GM19452 (cell line): ENCODE results near the gene CEP170B.
"Not testable (repeated sequence)": the region's sequence is repeated elsewhere in the genome, so short reads cannot be mapped to it uniquely, and the experiment has no call there.

Experiments used
- ATAC-seq: cut with Tn5 transposase; IDR thresholded peaks from one replicate; pipeline ENCODE4 v1.9.1; 2021; ENCODE audit not compliant: unreplicated experiment

Gene CEP170B

DNA sequence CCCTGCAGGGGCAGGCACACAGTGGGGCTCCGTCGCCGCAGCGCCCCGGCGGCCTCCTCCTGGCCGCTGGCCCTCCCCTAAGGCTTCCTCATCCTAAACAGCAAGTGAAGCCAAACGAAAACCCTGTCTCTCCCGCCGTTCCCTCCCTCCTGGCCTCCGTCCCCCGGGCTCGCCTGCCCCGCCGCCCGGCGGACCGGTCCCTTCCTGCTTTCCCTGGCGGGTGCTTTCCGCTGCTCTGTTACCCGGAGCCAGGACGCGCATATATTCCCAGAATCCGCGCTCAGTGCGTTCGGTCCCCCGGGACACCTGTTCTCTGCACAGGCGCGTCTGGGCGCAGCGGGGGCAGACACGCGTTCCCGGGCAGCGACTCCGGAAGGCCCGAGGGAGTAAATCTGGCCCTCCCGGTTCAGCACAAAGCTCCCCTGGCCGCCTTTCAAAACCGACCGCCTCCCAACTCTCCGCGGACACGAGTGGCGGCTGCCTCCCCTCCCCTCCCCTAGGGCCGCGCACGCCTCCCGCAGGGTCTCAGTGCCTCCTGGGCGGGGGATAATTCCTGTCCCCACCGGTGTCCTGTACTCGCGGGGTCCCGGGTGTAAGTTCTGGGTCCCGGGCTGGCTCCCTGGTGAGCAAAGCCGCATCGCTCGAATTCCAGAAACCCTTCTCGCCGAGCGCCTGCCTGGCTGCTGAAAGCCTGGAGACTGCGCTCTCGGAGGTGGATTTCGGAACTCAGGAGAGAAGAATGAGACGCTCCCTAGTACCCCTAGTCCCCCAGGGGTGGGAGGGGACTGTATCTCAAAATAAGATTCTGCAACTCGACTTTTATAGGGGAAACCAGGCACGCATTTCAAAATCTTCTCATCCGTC is 21.4 kb upstream of the CEP170B start:
- ATAC-seq, result no peak

DNA sequence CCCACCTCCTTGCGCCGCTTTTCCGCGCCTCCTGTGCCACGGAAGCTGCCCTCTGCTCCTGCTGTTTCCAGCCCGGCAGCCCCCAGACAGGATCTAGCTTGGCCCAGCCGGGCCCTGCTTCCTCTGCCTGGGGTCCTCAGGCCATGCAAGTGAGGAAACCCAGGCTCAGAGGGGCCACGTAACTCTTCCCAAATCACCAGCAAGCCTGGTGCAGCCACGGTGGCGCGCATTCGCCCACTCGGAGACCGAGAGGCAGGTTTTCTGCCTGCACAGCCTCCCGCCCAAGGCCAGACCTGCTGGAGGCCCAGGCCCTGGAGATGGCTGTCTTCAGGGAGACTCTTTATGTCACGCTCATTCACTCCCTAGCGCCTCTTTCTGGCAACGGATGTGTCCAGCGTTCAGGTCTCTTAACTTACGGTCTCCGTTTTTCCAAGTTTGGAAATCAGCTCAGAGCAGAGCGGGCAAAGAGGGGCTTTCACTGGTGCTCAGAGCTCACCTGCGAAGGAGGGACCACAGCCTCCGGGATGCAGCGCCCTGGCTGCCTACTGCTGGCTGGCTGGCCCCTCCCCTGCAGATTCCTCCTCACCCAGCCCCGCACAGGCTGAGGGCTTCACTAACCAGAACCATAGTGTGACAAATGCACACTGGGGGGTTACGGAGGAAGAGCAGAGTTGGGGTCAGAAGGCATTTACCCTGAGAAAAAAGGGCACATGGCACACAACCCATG is 20.6 kb upstream of the CEP170B start:
- no peak for ATAC-seq

DNA sequence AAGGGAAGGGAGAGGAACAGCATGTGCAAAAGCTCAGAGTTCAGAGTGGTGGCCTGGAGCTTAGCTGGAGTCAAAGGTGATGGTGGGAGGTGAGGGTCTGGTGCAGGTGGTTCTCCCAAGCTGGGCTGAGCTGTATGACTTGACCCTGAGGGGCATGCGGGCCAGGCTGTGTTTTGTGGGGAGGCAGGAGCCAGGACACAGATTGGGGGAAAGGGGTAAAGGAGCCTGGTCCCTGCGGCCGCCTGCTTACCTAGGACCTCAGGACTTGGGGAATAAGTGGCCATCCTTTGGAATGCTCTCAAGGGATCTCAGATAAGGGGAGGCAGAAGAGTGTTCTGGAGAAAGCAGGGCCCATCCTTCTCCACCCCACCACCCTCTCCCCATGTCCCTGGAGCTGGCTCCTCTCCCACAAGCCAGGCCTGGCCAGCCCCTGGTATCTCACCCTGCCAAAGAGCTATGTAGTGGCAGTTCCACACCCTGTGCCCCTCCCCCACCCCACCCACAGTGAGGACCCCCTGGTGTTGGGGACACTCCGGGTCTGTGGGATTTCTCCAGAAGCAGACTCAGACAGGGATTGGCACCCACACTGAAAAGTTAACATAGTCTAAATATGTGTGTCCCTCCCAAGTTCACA is 19.9 kb upstream of the CEP170B start:
- no peak for ATAC-seq

DNA sequence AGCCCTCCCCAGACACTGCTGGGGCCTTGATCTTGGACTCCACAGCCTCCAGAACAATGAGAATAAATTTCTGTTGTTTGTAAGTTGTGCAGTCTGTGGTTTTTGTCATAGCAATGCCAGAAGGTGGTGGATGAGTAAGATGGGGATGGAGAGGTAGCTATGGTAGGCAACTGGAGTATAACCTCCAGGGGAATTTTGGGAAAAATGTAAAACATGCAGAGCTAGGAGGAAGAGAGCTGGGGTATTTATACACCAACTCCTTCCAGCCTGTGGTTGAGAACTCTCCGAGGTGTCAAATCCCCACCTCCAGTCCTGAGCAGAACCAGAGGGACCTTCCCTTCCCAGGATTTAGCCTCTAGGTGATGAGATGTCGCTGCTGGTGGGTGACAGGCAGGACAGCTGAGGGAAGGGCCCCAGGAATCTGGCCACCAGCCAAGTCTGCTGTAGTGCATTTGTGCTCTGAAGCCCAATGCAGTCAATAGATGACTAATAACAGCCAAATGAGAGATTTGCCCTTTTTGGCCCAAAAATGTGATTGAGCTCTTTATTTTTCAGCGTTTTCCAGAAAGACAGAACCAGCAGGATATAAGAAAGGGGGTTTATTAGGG is 19.1 kb upstream of the CEP170B start:
- no peak for ATAC-seq

DNA sequence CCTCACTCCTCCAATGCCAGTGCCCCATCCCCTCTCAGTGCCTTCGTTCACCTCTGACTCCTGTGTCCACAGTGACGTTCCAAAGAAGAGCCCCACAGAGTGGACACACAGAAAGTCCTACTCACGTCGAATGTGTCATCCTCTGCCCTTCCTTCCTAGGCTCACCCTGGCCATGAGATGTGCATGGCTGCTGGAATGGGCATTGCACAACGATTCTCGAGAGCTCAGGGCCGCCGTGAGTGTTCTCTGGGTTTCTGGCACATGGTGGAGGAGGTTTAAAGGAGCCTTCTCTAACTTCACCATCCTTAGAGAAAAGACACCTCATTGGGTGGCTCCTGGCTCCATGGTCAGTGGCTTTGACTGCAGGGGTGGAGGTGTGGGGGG is 12.8 kb upstream of the CEP170B start:
- ATAC-seq, result no peak

DNA sequence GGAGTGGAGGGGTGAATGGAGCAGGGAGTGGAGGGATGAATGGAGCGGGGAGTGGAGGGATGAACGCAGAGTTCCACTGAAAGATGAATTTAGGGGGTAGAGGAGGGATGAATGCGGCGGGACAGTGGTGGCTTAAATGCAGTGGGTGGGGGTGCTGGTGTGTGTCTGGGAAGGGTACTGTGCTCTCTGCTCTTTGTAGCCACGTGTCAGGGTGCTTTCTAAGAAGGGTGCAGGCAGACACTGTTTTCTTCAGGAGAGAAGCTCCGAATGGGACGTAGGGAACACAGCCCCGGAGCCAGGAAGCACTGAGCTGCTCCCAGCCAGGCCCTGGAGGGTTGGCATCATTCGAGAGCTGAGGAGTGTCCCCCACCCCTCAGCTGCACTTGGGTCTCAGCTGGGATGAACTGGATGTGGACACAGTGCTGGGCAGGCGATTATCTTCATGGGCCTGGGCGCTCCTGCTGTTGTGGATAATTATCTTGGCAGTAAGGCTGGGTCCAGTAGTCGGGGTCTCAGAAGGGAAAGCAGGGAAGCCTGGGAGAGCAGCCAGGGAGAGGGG is 9.5 kb upstream of the CEP170B start:
- ATAC-seq, result no peak

DNA sequence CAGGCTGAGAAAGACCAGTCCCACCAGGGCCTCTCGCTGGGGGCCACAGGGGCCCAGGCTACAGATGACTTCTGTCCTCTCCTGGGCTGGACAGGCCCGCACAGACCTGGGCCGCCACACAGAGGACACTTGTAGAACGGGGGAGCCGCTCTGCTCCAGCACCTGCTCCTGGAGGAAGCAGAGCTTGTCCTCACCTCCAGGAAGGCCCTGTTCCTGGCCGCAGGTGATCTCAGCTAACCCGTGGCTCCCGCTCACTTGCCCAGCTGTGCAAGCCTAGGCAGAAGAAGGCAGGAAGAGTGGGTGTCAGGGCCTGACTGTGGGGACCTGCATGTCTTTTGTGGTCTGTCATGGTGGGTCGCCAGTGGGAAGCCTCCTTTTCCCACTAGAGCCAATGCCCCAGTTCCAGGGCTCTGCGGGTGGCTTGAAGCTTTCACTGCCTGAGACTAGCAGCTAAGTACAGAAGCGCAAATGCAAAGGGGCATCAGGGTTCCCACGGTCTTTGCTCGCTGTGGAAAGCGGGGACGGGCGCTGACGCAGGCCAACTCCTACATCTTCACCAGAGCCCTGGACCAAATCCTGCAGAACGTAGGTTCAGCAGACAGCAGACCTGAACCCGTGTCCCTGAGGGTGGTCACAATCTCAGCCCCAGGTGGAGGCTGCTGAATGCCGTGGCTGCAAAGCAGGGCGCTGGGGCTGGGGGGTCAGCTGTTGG is 8.8 kb upstream of the CEP170B start:
- ATAC-seq, result no peak

DNA sequence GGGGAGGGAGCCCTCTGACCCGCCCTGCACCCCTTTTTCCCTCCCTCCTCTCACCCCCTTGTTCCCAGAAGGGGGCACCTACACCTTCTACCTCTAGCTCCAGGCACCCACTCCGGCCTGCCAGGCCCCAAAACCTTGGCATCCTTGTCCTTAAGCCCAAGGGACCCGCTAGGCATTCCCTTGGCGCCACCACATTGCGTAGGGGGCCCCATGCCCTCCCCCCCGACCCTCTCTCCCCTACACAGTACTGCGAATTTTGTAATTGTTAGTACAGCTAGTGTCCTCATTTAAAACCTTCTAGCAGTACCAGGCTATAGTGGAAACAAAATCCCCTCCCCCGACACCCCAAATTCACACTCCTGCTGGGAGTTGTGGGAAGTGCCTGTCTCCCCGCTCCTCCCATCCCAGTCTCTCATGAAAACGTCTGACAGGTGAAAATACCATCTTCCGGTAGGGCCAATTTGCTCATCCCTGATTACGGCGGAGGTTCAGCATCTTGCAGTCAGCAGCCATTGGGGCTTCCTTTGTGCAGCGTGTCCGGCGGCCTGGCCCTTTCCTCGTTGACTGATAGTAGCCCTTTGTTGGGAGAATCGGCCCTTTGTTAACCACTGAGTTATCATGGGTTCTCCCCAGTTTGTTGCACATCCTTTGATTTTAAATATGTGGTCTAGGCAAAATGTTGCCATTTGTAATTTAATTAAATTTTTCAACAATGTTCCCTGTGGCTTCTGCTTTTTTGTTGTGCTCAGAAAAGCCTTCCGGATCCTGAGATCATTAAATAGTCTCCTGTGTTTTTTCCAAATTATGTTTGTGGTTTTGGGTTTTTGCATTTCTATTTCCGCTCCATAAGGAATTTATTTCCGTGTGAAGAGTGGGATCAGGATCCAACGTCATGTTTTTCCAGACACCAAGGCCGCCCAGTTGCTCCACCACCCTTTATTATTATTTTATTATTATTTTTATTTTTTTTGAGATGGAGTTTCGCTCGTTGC is 7.9 kb upstream of the CEP170B start:
- no peak for ATAC-seq

DNA sequence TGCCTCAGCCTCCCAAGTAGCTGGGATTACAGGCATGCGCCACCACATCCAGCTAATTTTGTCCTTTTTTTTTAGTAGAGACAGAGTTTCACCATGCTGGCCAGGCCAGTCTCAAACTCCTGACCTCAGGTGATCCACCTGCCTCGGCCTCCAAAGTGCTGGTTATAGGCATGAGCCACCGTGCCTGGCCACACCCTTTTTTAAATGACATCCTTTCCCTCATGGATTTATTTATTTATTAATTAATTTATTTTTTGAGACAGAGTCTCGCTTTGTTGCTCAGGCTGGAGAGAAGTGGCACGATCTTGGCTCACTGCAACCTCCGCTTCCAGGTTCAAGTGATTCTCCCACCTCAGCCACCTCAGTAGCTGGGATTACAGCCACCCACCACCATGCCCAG is 7.1 kb upstream of the CEP170B start:
- ATAC-seq, result not testable (repeated sequence)

DNA sequence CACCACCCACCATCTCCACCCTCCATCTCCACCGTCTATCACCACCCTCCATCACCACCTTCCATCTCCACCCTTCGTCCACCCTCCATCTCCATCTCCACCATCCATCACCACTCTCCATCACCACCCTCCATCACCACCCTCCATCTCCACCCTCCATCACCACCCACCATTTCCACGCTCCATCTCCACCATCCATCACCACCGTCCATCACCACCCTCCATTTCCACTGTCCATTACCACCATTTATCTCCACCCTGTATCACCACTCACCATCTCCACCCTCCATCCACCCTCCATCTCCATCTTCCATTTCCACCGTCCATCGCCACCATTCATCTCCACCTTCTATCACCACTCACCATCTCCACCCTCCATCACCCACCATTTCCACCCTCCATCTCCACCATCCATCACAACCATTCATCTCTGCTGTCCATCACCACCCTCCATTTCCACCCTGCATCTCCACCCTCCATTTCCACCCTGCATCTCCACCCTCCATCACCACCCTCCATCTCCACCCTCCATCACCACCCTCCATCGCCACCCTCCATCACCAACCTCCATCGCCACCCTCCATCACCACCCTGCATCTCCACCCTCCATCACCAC is 6.1 kb upstream of the CEP170B start:
- no peak for ATAC-seq

DNA sequence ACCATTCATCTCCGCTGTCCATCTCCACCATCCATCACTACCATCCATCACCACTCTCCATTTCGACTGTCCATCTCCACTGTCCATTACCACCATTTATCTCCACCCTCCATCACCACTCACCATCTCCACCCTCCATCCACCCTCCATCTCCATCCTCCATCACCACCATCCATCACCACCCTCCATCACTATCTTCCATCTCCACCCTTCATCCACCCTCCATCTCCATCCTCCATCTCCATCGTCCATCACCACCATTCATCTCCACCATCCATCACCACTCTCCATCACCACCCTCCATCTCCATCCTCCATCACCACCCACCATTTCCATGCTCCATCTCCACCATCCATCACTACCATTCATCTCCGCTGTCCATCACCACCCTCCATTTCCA is 5.2 kb upstream of the CEP170B start:
- ATAC-seq, result no peak

DNA sequence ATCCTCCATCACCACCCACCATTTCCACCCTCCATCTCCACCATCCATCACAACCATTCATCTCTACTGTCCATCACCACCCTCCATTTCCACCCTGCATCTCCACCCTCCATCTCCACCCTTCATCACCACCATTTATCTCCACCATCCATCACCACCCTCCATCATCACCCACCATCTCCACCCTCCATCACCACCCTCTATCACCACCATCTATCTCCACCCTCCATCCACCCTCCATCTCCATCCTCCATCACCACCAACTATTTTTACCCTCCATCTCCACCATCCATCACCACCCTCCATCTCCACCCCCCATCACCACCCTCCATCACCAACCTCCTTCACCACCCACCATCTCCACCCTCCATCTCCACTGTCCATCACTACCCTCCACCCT is 4.7 kb upstream of the CEP170B start:
- no peak for ATAC-seq

DNA sequence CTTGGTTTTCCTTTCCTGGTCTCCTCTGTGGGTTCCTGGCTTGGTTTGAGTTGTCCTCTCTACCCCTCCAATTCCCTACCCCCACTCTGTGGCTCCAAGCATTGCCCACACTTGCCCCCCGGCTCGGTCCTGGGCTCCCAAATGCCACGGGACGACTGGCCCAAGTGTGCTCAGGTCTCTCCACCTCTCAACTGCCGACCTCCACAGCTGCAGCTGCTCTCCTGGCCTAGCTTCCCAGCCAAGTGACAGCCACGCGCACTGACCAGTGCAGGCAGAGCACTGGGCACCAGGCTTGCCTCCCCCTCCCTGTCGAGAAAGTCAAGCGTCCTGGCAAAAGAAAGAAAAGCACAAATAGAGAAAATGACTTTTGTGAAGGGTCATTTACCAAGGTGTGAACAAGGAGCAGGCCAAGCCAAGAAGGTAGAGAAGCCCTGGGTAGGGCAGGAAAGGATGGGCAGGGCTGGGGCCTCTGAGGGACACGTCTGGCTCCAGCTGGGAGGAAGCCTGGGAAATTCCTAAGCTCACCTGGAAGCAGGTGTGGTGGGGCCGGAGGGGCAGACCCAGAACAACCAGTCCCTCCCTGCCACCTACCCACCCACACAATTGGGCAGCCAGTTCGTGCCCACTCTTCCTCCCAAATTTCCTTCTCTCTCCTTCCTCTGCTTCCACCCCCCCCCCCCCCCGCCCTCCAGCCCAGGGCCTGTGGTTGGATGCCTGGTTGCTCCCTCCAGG is 1.8 kb upstream of the CEP170B start:
- ATAC-seq, result no peak

DNA sequence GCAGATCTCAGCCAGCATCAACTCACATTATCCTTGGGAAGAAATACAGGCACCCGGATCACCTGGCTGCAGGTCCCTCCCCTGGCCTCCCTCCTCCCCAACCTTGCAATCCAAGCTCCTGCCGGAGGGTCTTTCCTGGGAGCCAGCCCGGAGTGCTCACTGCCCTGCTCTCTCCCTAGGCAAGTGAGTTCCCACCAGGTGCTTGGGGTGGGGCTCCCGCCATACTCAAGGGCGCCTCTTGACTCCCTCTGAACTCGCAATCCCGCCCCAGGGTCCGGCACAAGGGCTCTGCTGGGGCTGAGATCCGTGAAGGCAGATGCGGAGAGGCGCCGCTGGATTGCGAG is 1.2 kb upstream of the CEP170B start:
- ATAC-seq, result no peak

DNA sequence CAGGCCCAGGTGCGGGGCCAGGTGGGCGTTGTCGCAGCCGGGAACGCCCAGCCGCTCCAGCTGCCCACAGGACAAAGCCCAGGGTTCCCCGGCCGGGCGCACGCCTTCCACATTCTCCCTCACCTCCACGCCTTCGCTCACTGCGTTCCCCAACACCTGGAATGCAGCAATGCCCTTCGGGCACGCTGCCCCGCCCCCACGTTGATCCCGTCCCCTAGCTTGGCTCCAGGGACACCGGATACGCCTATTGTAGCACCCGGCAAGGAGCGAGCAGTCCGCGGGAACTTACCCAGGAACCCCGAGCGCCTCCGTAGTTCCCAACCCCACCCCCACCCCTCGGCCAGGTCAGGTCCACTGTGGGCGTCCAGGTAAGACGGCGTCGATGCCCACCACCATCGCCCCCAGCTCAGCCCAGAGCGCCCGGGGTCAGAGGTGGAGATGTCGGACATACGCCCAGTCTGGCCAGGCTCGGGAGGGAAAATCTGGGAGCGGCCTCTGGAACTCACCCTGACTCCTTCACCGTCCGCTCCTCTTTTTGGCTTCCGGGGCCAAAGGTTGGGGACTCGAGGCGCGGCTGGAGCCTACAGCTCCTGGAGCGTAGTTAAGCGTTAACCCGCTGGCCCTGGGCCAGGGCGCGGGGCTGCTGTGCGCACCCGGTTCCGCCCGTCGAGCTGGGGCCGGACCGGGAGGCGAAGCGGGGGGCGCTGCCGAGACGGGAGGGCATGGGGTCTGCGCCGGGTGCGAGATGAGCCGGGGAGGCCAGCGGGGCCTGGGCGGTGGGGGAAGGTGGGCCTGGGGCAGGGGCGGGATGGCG is 594 bp upstream of the CEP170B start:
- no peak for ATAC-seq

DNA sequence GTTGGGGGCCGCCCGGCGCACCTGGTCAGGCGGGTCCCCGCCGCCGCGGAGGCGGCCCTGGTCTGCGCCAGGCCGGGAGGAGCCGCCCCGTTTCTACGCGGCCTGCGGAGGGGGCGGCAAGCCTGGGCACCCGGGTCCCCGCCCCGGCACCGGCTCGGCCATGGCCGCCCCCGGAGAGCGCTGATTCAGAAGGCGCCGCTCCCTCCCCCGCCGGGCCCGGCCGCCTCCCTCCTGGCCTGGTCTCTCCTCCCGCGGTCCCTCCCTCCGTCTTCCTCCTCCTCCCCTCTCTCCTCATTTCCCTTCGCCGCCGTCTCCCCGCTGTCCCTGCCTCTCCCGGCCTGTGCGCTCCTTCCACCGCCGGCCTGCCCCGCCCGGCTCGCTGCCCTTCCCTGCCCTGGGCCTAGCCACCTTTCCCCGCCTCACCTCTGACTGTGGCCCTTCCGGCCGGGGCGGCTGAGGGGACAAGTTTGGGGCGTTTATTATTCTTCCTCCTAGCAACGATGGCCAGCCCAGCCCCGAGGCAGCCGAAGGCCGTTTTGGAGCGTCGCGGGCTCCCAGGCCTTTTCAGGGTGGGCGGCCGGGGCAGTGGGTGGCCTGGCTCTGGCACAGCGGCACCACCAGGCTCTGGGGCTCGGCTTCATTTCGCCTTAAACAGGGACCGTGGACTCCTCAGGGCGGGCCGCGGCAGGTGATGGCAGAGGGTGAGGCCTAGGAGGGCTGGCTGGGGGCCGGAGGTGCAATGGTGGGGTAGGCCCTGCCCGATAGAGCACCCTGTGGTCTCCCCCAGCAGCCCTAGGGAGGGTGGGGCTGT is 768 bp downstream of the CEP170B start:
- no peak for ATAC-seq
